Inflammatory macrophage treated with lipopolysaccharide for 1 hour (primary cell): ENCODE results near the gene FGL2.
A peak's percentile ranks its signal among the peaks of the same experiment; 100 is the strongest.
"Not testable (repeated sequence)": the region's sequence is repeated elsewhere in the genome, so short reads cannot be mapped to it uniquely, and the experiment has no call there.

Experiments
- DNase-seq, 2 donors: peaks; one replicate each; pipeline ENCODE4 v3.0.0-alpha.2; 2020 to 2022

Gene FGL2

DNA sequence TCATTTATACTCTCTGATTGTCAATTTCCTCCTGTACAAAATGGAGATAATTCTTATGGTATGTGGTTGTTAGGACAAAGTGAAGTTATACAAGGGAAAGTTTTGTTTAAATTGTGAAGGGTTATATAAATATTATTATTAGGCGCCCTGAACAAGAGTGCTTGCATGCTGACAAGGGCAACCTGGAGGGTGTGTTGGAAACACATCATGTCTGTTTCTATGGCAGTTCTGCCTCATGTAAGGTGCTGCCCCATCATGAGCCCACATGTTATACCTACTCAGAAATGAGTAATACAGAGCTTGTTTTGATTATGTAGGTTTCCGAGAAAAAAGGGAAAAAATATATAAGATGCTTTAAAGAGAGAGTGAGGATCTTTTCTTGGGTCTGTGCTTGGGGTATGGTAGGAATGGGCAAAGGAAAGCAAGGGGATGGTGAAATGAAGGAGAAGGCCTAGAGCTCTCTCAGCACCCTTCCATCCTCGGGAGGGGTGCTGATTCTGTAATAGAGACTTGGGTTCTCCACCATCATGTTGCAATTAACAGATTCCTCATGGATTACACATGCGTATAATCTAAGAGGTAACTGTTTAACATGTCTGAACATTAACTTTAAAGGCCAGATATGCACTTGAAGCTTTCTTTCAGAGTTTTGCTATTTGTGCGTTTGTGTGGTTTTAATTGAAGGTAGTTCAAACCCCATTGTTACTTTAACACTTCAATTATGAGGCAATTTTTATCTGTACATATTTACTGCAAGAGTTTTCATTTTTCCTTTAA lies 43.8 kb downstream of the FGL2 start:
- not testable (repeated sequence) for DNase-seq

DNA sequence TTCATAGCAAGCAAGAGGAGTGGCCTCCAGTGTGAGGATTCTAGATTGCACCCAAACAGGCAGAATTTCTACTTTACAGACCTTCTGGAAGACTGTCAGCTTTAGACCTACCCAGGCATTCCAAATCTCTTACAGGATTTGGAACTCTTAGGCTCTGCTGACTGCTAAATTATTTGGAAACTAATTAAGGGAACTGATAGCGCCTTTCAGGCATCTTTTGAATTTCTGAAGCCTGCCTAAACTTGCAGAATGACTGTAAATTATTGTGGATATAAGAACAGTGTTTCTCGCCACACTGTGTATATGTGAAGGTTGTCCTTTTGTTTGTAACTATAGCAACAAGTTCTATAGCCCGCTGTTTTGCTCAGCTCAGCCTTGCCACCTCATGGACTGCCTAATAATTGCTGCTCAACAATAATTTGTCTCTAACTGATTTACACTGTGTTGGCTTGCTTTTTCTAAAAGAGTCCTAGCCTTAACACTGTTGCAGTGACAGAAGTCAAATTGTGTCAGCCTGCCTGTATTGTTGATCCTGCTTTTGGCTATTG lies 44.6 kb downstream of the FGL2 start:
- DNase-seq = not testable (repeated sequence)

DNA sequence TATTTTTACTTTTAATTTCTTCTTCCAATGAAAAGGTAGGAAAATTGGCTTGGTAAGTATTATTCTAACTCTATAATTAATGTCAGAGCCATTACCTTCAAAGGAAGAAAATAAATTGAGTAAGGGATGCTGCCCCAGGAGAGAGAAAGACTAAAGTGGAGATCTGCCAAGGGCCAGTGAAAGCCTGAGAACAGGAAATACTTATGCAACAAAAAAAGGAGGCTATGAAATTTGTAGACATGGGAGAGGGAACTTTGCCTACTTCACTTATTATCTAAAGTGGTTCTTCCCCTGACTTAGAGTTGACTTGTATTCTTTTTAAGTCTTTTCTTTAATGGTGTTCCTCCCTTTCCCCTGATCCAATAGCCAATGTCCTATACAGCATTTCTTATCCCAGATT lies 47.4 kb downstream of the FGL2 start:
- peak; percentile 13 to 19 for DNase-seq
